Liver (tissue), 9 donors: ENCODE results near the gene PCSK1. TPM values are rescaled to one million over a fixed set of nuclear protein-coding genes. Genes with fewer than 3 reads are reported as not detected.
"Not testable (repeated sequence)": the region's sequence is repeated elsewhere in the genome, so short reads cannot be mapped to it uniquely, and the experiment has no call there.

ENCODE experiments used
- DNase-seq: peaks from one replicate; pipeline ENCODE4 v3.0.0-alpha.2; 2017; ENCODE audit warnings: low spot score
- H3K27ac ChIP-seq, 2 donors: one replicate each; pipeline ENCODE4 v1.7.0; 2013; ENCODE audit warnings: inconsistent platforms in 2 of 2, low read length in 2 of 2, control low read depth in 1 of 2, low read depth in 1 of 2, mild to moderate bottlenecking in 1 of 2
- H3K27me3 ChIP-seq, 4 donors: one replicate each; pipeline versions ENCODE4 v1.6.1 to v1.7.0; 2013; ENCODE audit warnings: low read length in 3 of 4, inconsistent platforms in 1 of 4, mild to moderate bottlenecking in 1 of 4, moderate library complexity in 1 of 4; ENCODE audit not compliant: control insufficient read depth in 4 of 4, insufficient read depth in 4 of 4
- H3K36me3 ChIP-seq, 4 donors: one replicate each; pipeline versions ENCODE4 v1.6.1 to v1.7.0; 2013; ENCODE audit warnings: low read length in 3 of 4, mild to moderate bottlenecking in 3 of 4, low read depth in 1 of 4, moderate library complexity in 1 of 4; ENCODE audit not compliant: control insufficient read depth in 4 of 4, insufficient read depth in 3 of 4
- H3K4me1 ChIP-seq, 4 donors: one replicate each; pipeline versions ENCODE4 v1.6.1 to v1.7.0; 2013; ENCODE audit warnings: low read length in 3 of 4, mild to moderate bottlenecking in 3 of 4, moderate library complexity in 1 of 4; ENCODE audit not compliant: control insufficient read depth in 4 of 4, insufficient read depth in 4 of 4
- H3K4me3 ChIP-seq, 3 donors: one replicate each; pipeline versions ENCODE4 v1.6.1 to v1.7.0; 2013; ENCODE audit warnings: low read length in 3 of 3, control low read depth in 1 of 3, low read depth in 1 of 3, mild to moderate bottlenecking in 1 of 3
- H3K9ac ChIP-seq, 2 donors: one replicate each; pipeline ENCODE4 v1.7.0; 2013; ENCODE audit warnings: low read length in 2 of 2, mild to moderate bottlenecking in 2 of 2, moderate library complexity in 2 of 2, control low read depth in 1 of 2, low read depth in 1 of 2
- H3K9me3 ChIP-seq, 4 donors: one replicate each; pipeline versions ENCODE4 v1.6.1 to v1.7.0; 2013; ENCODE audit warnings: low read length in 3 of 4; ENCODE audit not compliant: control insufficient read depth in 4 of 4
- ATF3 ChIP-seq: IDR thresholded peaks from 2 replicates; pipeline ENCODE4 v1.6.1; 2016; ENCODE audit warnings: antibody characterized with exemption
- FOXA1 ChIP-seq: IDR thresholded peaks from 2 replicates; pipeline ENCODE4 v1.6.1; 2016; ENCODE audit warnings: antibody characterized with exemption
- FOXA2 ChIP-seq: IDR thresholded peaks from 2 replicates; pipeline ENCODE4 v1.6.1; 2016; ENCODE audit warnings: antibody characterized with exemption
- GABPA ChIP-seq, 2 donors: IDR thresholded peaks in 1 of 2; conservative IDR thresholded peaks in 1 of 2; 2 replicates each; pipeline ENCODE4 v1.6.1; 2016; ENCODE audit warnings: antibody characterized with exemption in 2 of 2, mild to moderate bottlenecking in 1 of 2, moderate library complexity in 1 of 2
- HNF4A ChIP-seq, 2 donors: conservative IDR thresholded peaks; 2 replicates each; pipeline ENCODE4 v1.6.1; 2016; ENCODE audit warnings: antibody characterized with exemption in 2 of 2, mild to moderate bottlenecking in 2 of 2
- HNF4G ChIP-seq: IDR thresholded peaks from 2 replicates; pipeline ENCODE4 v1.6.1; 2016; ENCODE audit warnings: antibody characterized with exemption
- JUND ChIP-seq, 2 donors: IDR thresholded peaks; 2 replicates each; pipeline ENCODE4 v1.6.1; 2016; ENCODE audit warnings: antibody characterized with exemption in 2 of 2
- MAX ChIP-seq: IDR thresholded peaks from 2 replicates; pipeline ENCODE4 v1.6.1; 2016; ENCODE audit warnings: antibody characterized with exemption
- NR2F2 ChIP-seq: IDR thresholded peaks from 2 replicates; pipeline ENCODE4 v1.6.1; 2016; ENCODE audit warnings: antibody characterized with exemption
- RAD21 ChIP-seq, 2 donors: IDR thresholded peaks; 2 replicates each; pipeline ENCODE4 v1.6.1; 2016; ENCODE audit warnings: antibody characterized with exemption in 2 of 2, mild to moderate bottlenecking in 2 of 2
- RXRA ChIP-seq, 2 donors: IDR thresholded peaks; 2 replicates each; pipeline ENCODE4 v1.6.1; 2017 to 2018; ENCODE audit warnings: antibody characterized with exemption in 2 of 2, mild to moderate bottlenecking in 1 of 2
- SP1 ChIP-seq: IDR thresholded peaks from 2 replicates; pipeline ENCODE4 v1.6.1; 2018; ENCODE audit warnings: antibody characterized with exemption, mild to moderate bottlenecking
- TAF1 ChIP-seq: conservative IDR thresholded peaks from 2 replicates; pipeline ENCODE4 v1.6.1; 2016; ENCODE audit warnings: antibody characterized with exemption, mild to moderate bottlenecking
- YY1 ChIP-seq: IDR thresholded peaks from 2 replicates; pipeline ENCODE4 v1.6.1; 2016; ENCODE audit warnings: antibody characterized with exemption, mild to moderate bottlenecking
- WGBS: extraction: QIAGEN DNeasy Blood & Tissue Kit; methylation state at CpG from one replicate; pipeline ENCODE4 v1.1.7; 2013; 5-methylcytosine and 5-hydroxymethylcytosine counted together
- polyA plus RNA-seq, 2 donors: library from polyadenylated mRNA; stranded (reverse) in 1 of 2; unstranded in 1 of 2; fragments of 200-250 nt in 1 of 2; fragments of >200 nt in 1 of 2; fragmentation: Nextera tagmentation in 1 of 2; extraction: Ambion mirVana in 1 of 2; gene quantifications; one replicate each; pipeline versions ENCODE4 v1.2.1 to v1.2.3, GENCODE V29; 2013 to 2015
- total RNA-seq, 2 donors: library from RNA; depleted of rRNA; stranded (reverse); fragments of >200 nt; gene quantifications; one replicate each; pipeline ENCODE4 v1.2.3, GENCODE V29; 2014
- TF ChIP-seq, protein P1 (sequence below): fragments of 150-350 bp; IDR thresholded peaks from 2 replicates; pipeline ENCODE4 v1.5.1; 2017; ENCODE audit warnings: improper control_type of control experiment, low read depth, low read length; ENCODE audit not compliant: missing input control
- donor health status: healthy.
- donor health status: healthy.
- donor health status: healthy.
- donor health status: healthy.
- donor health status: healthy.

Gene PCSK1
- total and polyA plus RNA-seq, 4 donors, result 0.01 to 0.09 (median 0.08) TPM

DNA sequence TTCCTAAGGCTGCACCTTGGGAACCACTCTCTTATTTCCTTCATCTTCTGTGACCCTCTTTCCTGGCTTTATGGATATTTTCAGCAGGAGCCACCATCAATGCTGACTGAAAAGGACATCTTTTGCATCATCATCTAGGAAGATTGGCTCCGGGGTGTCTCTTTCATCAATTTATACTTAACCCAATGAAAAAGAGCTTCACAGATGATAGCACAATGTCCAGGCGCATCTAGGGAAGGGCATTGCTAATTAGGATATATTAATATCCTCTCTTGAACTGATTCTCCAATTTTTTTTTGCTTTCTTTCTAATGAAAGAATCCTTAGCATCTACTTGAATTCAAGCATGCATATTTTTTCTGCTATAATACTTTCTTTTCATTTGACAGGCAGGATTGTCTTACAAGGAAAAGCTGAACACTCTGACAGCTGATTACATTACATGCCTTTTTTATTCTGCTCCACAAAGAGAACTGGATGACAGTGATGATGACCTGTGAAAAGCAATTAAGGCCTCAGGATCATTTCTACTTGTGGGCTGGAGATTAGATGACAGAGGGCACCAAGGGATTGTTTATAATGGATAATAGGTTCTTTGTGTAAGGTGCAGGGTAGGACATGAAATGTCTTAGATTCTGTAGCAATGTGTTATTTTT is 60.2 kb downstream of the PCSK1 start (continued):
- TF ChIP-seq TAF1, result no peak
- TF ChIP-seq HNF4G, result no peak
- TF ChIP-seq SP1, result no peak
- no peak for TF ChIP-seq RAD21 (IDR thresholded peaks at IDR 0.05)
- no peak for TF ChIP-seq NR2F2

- no peaks in the 10 kb centered on the region for H3K27me3 ChIP-seq
- H3K9ac ChIP-seq, result no peak overlapping the region
- H3K36me3 ChIP-seq, result no peaks in the 10 kb centered on the region
- H3K9me3 ChIP-seq, result peaks cover 0 to 1% (median 0%) of the 10 kb centered on the region in 4 donors
- 87% methylated on average over 2 of the region's 2 CpGs for WGBS
- H3K4me1 ChIP-seq, result peaks cover 0 to 1% (median 0%) of the 10 kb centered on the region in 4 donors
- no peak overlapping the region for H3K4me3 ChIP-seq
- H3K27ac ChIP-seq, result no peak overlapping the region
- no peak for DNase-seq
- TF ChIP-seq HNF4G (no peak), JUND (IDR thresholded peaks at IDR 0.05) (no peak), TAF1 (no peak), FOXA1 (no peak), FOXA2 (no peak), GABPA (IDR thresholded peaks at IDR 0.05 in 1 of 2, conservative IDR thresholded peaks at IDR 0.05 in 1 of 2) (no peak), HNF4A (conservative IDR thresholded peaks at IDR 0.05) (no peak), MAX (no peak), RAD21 (IDR thresholded peaks at IDR 0.05) (no peak), ATF3 (no peak), RXRA (IDR thresholded peaks at IDR 0.05) (no peak)
- TF ChIP-seq, protein P1, sequence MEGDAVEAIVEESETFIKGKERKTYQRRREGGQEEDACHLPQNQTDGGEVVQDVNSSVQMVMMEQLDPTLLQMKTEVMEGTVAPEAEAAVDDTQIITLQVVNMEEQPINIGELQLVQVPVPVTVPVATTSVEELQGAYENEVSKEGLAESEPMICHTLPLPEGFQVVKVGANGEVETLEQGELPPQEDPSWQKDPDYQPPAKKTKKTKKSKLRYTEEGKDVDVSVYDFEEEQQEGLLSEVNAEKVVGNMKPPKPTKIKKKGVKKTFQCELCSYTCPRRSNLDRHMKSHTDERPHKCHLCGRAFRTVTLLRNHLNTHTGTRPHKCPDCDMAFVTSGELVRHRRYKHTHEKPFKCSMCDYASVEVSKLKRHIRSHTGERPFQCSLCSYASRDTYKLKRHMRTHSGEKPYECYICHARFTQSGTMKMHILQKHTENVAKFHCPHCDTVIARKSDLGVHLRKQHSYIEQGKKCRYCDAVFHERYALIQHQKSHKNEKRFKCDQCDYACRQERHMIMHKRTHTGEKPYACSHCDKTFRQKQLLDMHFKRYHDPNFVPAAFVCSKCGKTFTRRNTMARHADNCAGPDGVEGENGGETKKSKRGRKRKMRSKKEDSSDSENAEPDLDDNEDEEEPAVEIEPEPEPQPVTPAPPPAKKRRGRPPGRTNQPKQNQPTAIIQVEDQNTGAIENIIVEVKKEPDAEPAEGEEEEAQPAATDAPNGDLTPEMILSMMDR, result no peak
These were observed 62.1 kb downstream of the PCSK1 start for GRCh38 chr5:96370976-96371375.

DNA sequence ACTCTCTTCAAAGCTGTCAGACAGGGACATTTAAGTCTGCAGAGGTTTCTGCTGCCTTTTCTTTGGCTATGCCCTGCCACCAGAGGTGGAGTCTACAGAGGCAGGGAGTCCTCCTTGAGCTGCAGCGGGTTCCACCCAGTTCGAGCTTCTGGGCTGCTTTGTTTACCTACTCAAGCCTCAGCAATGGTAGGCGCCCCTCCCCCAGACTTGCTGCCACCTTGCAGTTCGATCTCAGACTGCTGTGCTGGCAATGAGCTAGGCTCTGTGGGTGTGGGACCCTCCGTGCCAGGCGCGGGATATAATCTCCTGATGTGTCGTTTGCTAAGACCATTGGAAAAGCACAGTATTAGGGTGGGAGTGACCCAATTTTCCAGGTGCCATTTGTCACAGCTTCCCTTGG is 65.7 kb downstream of the PCSK1 start:
- not testable (repeated sequence) for H3K27me3 ChIP-seq, H3K27ac ChIP-seq, H3K9ac ChIP-seq, DNase-seq, H3K36me3 ChIP-seq, H3K4me1 ChIP-seq, H3K4me3 ChIP-seq, H3K9me3 ChIP-seq
- WGBS, result 91% methylated on average over 8 of the region's 8 CpGs

DNA sequence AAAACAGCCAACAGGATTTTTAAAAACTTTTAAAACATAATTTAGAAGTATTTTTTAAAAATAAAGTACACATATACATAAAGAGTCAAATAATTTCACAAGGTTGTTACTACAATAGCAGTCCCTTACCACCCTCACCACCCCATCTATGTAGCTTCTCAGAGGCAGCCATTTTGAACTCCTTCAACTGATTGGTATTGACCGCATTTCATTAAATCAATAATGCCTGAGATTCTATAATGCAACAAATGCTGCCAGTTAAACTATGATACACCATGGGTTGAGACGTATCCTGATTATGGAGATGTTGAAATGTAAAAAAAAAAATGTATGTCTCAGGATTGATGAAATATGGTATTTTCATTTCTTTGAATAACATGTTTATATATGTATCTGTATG is 78.8 kb downstream of the PCSK1 start:
- Histone ChIP-seq H3K4me1 (peaks cover 0 to 1% (median 0%) of the 10 kb centered on the region in 4 donors), H3K27ac (no peak overlapping the region), H3K9ac (no peak overlapping the region), H3K27me3 (no peaks in the 10 kb centered on the region), H3K9me3 (no peaks in the 10 kb centered on the region), H3K36me3 (no peaks in the 10 kb centered on the region), H3K4me3 (no peak overlapping the region)
- TF ChIP-seq YY1 (no peak), SP1 (no peak), MAX (no peak), RXRA (IDR thresholded peaks at IDR 0.05) (no peak)
- no peak for DNase-seq
- 95% methylated on average over 2 of the region's 2 CpGs for WGBS
